HG03095 (cell line): ENCODE measurements around the gene TRIM44.

ENCODE experiments used
- ATAC-seq: cut with Tn5 transposase; IDR thresholded peaks from one replicate; pipeline ENCODE4 v1.9.1; 2021; ENCODE audit warnings: moderate library complexity; ENCODE audit not compliant: unreplicated experiment

Gene TRIM44

GRCh38 chr11:35671396-35672127 is 9.0 kb downstream of the TRIM44 start:
- no peak for ATAC-seq

- no peak for ATAC-seq
Observed at GRCh38 chr11:35672608-35673007, 10.0 kb downstream of the TRIM44 start.

- no peak for ATAC-seq
Observed at GRCh38 chr11:35675901-35676610, 13.5 kb downstream of the TRIM44 start.

- no peak for ATAC-seq
Observed at GRCh38 chr11:35676611-35676965, 14.0 kb downstream of the TRIM44 start.

GRCh38 chr11:35677904-35678303 is 15.3 kb downstream of the TRIM44 start:
- ATAC-seq: no peak

GRCh38 chr11:35678471-35678870 is 15.9 kb downstream of the TRIM44 start:
- no peak for ATAC-seq

GRCh38 chr11:35678975-35679374 is 16.4 kb downstream of the TRIM44 start:
- no peak for ATAC-seq

GRCh38 chr11:35680506-35680905 is 17.9 kb downstream of the TRIM44 start:
- ATAC-seq: no peak

- ATAC-seq: no peak
Observed at GRCh38 chr11:35681163-35681767, 18.7 kb downstream of the TRIM44 start.

GRCh38 chr11:35682230-35683173 is 19.9 kb downstream of the TRIM44 start:
- ATAC-seq: no peak

GRCh38 chr11:35683728-35684339 is 21.3 kb downstream of the TRIM44 start:
- ATAC-seq: peak; percentile 65

GRCh38 chr11:35688023-35688422 is 25.4 kb downstream of the TRIM44 start:
- no peak for ATAC-seq

- no peak for ATAC-seq
Observed at GRCh38 chr11:35689081-35689996, 26.8 kb downstream of the TRIM44 start.

GRCh38 chr11:35702126-35702525 is 39.6 kb downstream of the TRIM44 start:
- no peak for ATAC-seq

GRCh38 chr11:35709376-35709775 is 46.8 kb downstream of the TRIM44 start:
- no peak for ATAC-seq

- no peak for ATAC-seq
Observed at GRCh38 chr11:35711173-35711910, 48.8 kb downstream of the TRIM44 start.

GRCh38 chr11:35711924-35712323 is 49.3 kb downstream of the TRIM44 start:
- no peak for ATAC-seq

GRCh38 chr11:35712533-35712932 is 50.0 kb downstream of the TRIM44 start:
- no peak for ATAC-seq
